Measurements from ENCODE around the gene SPATA12.

- no peak for TF ChIP-seq POLR2AphosphoS5 (IDR thresholded peaks at IDR 0.05; ENCODE audit: borderline replicate concordance, low read depth, low read length)
- TF ChIP-seq EZH2 (IDR thresholded peaks at IDR 0.05): no peak
- no peak for TF ChIP-seq FOXP2 (optimal IDR thresholded peaks at IDR 0.05; ENCODE audit: control extremely low read depth, extremely low read length, insufficient read depth)
Measured at GRCh38 chr3:57086201-57086600, 25.7 kb downstream of the SPATA12 start.
